Adrenal gland (tissue), 12 donors: Measurements from ENCODE around the gene ALAD. TPM values are rescaled to one million over a fixed set of nuclear protein-coding genes. Genes with fewer than 3 reads are reported as not detected.
"Not testable (repeated sequence)": the region's sequence is repeated elsewhere in the genome, so short reads cannot be mapped to it uniquely, and the experiment has no call there.

Experiments
- DNase-seq, 7 donors: peaks; one replicate each; pipeline ENCODE4 v3.0.0-alpha.2; 2019 to 2020
- H3K27ac ChIP-seq, 5 donors: fragments of 200-600 bp; sonication (generic) in 4 of 5; 1 replicate in 3 of 5; 2 replicates in 2 of 5; pipeline versions ENCODE4 v1.5.1 to v1.8.0; 2016 to 2020; ENCODE audit warnings: mild to moderate bottlenecking in 1 of 5
- H3K27me3 ChIP-seq: fragments of 200-600 bp; 2 replicates; pipeline ENCODE4 v1.8.0; 2021
- H3K36me3 ChIP-seq, 2 donors: fragments of 200-600 bp; replicated peaks in 1 of 2; 1 replicate in 1 of 2; 2 replicates in 1 of 2; pipeline versions ENCODE4 v1.5.1 to v1.8.0; 2018 to 2022
- H3K4me1 ChIP-seq, 2 donors: fragments of 200-600 bp; replicated peaks in 1 of 2; 1 replicate in 1 of 2; 2 replicates in 1 of 2; pipeline versions ENCODE4 v1.5.1 to v1.8.0; 2018 to 2021
- H3K4me3 ChIP-seq, 4 donors: fragments of 200-600 bp; sonication (generic) in 3 of 4; one replicate each; pipeline ENCODE4 v1.5.1; 2016 to 2018
- H3K9me3 ChIP-seq, 3 donors: fragments of 200-600 bp; sonication (generic) in 1 of 3; replicated peaks in 1 of 3; 1 replicate in 2 of 3; 2 replicates in 1 of 3; pipeline versions ENCODE4 v1.5.1 to v1.8.0; 2016 to 2021
- CTCF ChIP-seq, 6 experiments: fragments of 450-650 bp in 4 of 6; fragments of 200-600 bp in 2 of 6; sonication (generic) in 1 of 6; IDR thresholded peaks; 1 replicate in 5 of 6; 2 replicates in 1 of 6; pipeline versions ENCODE4 v1.5.1 to v1.8.0; 2016 to 2021; ENCODE audit warnings: antibody characterized with exemption in 6 of 6, mild to moderate bottlenecking in 2 of 6, moderate library complexity in 1 of 6
- POLR2A ChIP-seq, 2 donors: fragments of 450-650 bp; IDR thresholded peaks; one replicate each; pipeline ENCODE4 v1.6.1; 2017; ENCODE audit warnings: antibody characterized with exemption in 2 of 2, mild to moderate bottlenecking in 2 of 2, moderate library complexity in 1 of 2
- WGBS, 4 donors: extraction: QIAGEN DNeasy Blood & Tissue Kit in 2 of 4; methylation state at CpG; one replicate each; pipeline versions ENCODE4 v1.1.5 to v1.1.7; 2013 to 2017; 5-methylcytosine and 5-hydroxymethylcytosine counted together
- intact Hi-C, 2 donors: fragments of 100-400 bp; cut with DNase I; formaldehyde crosslinking; loops; one replicate each; pipeline versions ENCODE4 v1.14.1 to v1.15.0; 2022 to 2023
- polyA plus RNA-seq, 3 donors: library from polyadenylated mRNA; stranded (reverse); fragments of 200-250 nt in 2 of 3; fragments of 350-450 nt in 1 of 3; fragmentation: Illumina TruSeq in 1 of 3; extraction: RNeasy Lipid Tissue Mini Kit (QIAGEN cat#74804) in 1 of 3; gene quantifications; one replicate each; pipeline ENCODE4 v1.2.3, GENCODE V29; 2013 to 2014
- total RNA-seq, 9 donors: library from RNA; depleted of rRNA in 4 of 9; stranded (reverse); fragments of >200 nt in 4 of 9; fragments of 120-200 nt in 1 of 9; fragmentation: NEBNext Ultra II Directional in 1 of 9; extraction: Animal tissue kit (Norgen Biotek cat#: 25700) in 1 of 9; gene quantifications; one replicate each; pipeline versions ENCODE4 v1.1.0 to v1.2.4, GENCODE V29; 2013 to 2023
- donor health status: healthy with polysubstance abuse.
- donor health status: Bipolar disorder and iron deficiency.
- donor health status: DM: yes; HTN: yes; CAD: no.
- donor health status: DM: no; HTN: no; CAD: no.
- donor health status: DM: no; HTN: no; CAD: no.
- donor health status: DM: yes; HTN: yes; CAD: no.

ALAD gene
- total and polyA plus RNA-seq, 12 donors, result 49.2 to 348 (median 242) TPM

- Histone ChIP-seq H3K4me1 (peaks cover 0 to 22% of the 10 kb centered on the region in 2 donors), H3K27me3 (no peaks in the 10 kb centered on the region), H3K27ac (peak overlapping the region in 4 of 5 donors; percentile 92 to 97 (median 96)), H3K9me3 (no peaks in the 10 kb centered on the region), H3K4me3 (peak overlapping the region; percentile 20 to 96 (median 68)), H3K36me3 (peaks cover 0 to 20% of the 10 kb centered on the region in 2 donors)
- TF ChIP-seq CTCF (IDR thresholded peaks at IDR 0.05) (no peak), POLR2A (IDR thresholded peaks at IDR 0.05) (no peak)
- 28 to 42% (median 35%) methylated on average over 10 of the region's 10 CpGs for WGBS, 4 donors
- intact Hi-C loops, result loop anchor here (5.0 to 10.0 kb wide), 2 partner anchors 97 to 105 kb away; partner anchors contain the start of gene RNF183 (in 1 of the 2)
- DNase-seq, result no peak
Observed at GRCh38 chr9:113409481-113409880, 8.4 kb upstream of the ALAD start.

- Histone ChIP-seq H3K36me3 (peaks cover 0 to 20% of the 10 kb centered on the region in 2 donors), H3K4me1 (peaks cover 0 to 22% of the 10 kb centered on the region in 2 donors), H3K27ac (peak overlapping the region in 2 of 5 donors; percentile 25 to 40)
- not testable (repeated sequence) for H3K4me3 ChIP-seq, H3K9me3 ChIP-seq, H3K27me3 ChIP-seq
- 24 to 29% (median 26%) methylated on average over 7 of the region's 7 CpGs for WGBS, 4 donors
- peak; percentile 72 to 94 (median 85) for DNase-seq
- TF ChIP-seq CTCF (IDR thresholded peaks at IDR 0.05), result peak; percentile 58 to 96 (median 90)
- intact Hi-C loops, result loop anchor here (5.0 to 10.0 kb wide), 2 partner anchors 95 to 102 kb away; partner anchors contain the start of gene RNF183 (in 1 of the 2)
Observed at GRCh38 chr9:113406873-113407511, 5.9 kb upstream of the ALAD start.

- H3K4me1 ChIP-seq, result peaks cover 0 to 22% of the 10 kb centered on the region in 2 donors
- peak overlapping the region in 2 of 5 donors; percentile 25 to 40 for H3K27ac ChIP-seq
- not testable (repeated sequence) for DNase-seq, H3K9me3 ChIP-seq, H3K27me3 ChIP-seq, H3K4me3 ChIP-seq
- H3K36me3 ChIP-seq, result peaks cover 0 to 20% of the 10 kb centered on the region in 2 donors
- intact Hi-C loops, result loop anchor here (5.0 to 10.0 kb wide), 2 partner anchors 94 to 102 kb away; partner anchors contain the start of gene RNF183 (in 1 of the 2)
- 81 to 92% (median 84%) methylated on average over 9 of the region's 9 CpGs for WGBS, 4 donors
Observed at GRCh38 chr9:113406353-113406752, 5.3 kb upstream of the ALAD start.

GRCh38 chr9:113403646-113404045 is 2.6 kb upstream of the ALAD start:
- Histone ChIP-seq H3K4me3 (no peak overlapping the region), H3K4me1 (peaks cover 6 to 29% of the 10 kb centered on the region in 2 donors), H3K9me3 (no peaks in the 10 kb centered on the region), H3K27me3 (no peaks in the 10 kb centered on the region), H3K36me3 (peaks cover 0 to 15% of the 10 kb centered on the region in 2 donors), H3K27ac (no peak overlapping the region)
- intact Hi-C loops, result loop anchor here in 1 of 2 donors (10.0 kb wide), 1 partner anchor 99 kb away; the partner anchor contains the start of gene RNF183
- no peak for DNase-seq
- no peak for TF ChIP-seq POLR2A (IDR thresholded peaks at IDR 0.05)
- TF ChIP-seq CTCF (IDR thresholded peaks at IDR 0.05), result no peak
- 41 to 57% (median 48%) methylated on average over 2 of the region's 2 CpGs for WGBS, 4 donors
